ENCODE data around the gene QRFP. TPM values are rescaled to one million over a fixed set of nuclear protein-coding genes. Genes with fewer than 3 reads are reported as not detected.

The QRFP gene
- polyA plus RNA-seq, 1 of the 3 experiments (the other 2 are of a cell fraction): not detected

DNA sequence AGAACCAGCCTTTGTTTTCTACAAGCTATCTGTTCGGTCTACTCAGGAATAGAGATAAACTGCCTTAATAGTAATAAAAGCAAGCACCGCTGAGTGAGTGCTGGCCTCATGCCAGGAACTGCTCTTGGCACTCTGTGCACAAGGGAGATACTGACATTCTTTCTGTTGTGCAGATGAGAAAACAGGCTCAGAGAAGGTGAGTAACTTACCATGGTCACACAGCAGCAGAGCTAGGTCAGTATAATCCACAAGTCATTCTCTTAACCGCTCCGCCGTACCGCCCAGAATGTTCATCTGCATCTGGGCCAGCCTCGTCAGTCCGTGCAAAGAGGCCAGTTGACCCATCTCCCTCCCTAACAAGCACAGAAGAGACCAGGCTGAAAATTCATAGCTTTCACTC lies 27.4 kb downstream of the QRFP start:
- Histone ChIP-seq H3K79me2 (ENCODE audit: insufficient read depth) (peaks cover 90% of the 10 kb centered on the region), H2AFZ (ENCODE audit: low read depth) (no peak overlapping the region), H3K27ac (ENCODE audit: low read depth in 2 of 2, low read length in 1 of 2) (no peak overlapping the region; a peak in 1 of 4 replicates), H3K4me3 (ENCODE audit: low read depth in 2 of 2, low read length in 1 of 2) (no peak overlapping the region), H3K9me3 (no peaks in the 10 kb centered on the region), H3K27me3 (ENCODE audit: insufficient read depth) (no peaks in the 10 kb centered on the region), H3K9me2 (no peaks in the 10 kb centered on the region), H3K4me1 (ENCODE audit: control insufficient read depth in 1 of 2, insufficient read depth in 2 of 2, low read depth in 1 of 2, low read length in 1 of 2) (peaks cover 0 to 10% of the 10 kb centered on the region in 2 experiments; a peak in 2 of 4 replicates), H4K20me1 (ENCODE audit: insufficient read depth) (peaks cover 87% of the 10 kb centered on the region), H3K4me2 (no peak overlapping the region), H3K9ac (no peak overlapping the region), H3F3A (replicated peaks; ENCODE audit: insufficient read depth) (peaks cover 14% of the 10 kb centered on the region), H3K36me3 (replicated peaks in 1 of 2; ENCODE audit: control insufficient read depth in 1 of 2, insufficient read depth in 2 of 2, low read length in 1 of 2) (peaks cover 55 to 64% of the 10 kb centered on the region in 2 experiments)
- CTCF ChIA-PET: interaction anchor here (0.8 to 10.3 kb wide), 36 partner anchors 9 to 467 kb away, joined by 3 to 177 read pairs (median 5); no protein-coding TSS in a partner anchor
- 85% methylated on average over 8 of the region's 8 CpGs for WGBS (ENCODE audit: low lambda C conversion rate)
- POLR2A ChIA-PET: no interaction called here
- peak; percentile 53 for DNase-seq
- 0 out of 2 replicates have a peak, but pooled peaks have one; percentile 43 for TF ChIP-seq RCOR1 (IDR thresholded peaks at IDR 0.05; ENCODE audit: low read length)
- no peak for TF ChIP-seq MXI1 (IDR thresholded peaks at IDR 0.05; ENCODE audit: low read depth, low read length)
- TF ChIP-seq NFIC (IDR thresholded peaks at IDR 0.05; ENCODE audit: borderline replicate concordance): peak; percentile 51

DNA sequence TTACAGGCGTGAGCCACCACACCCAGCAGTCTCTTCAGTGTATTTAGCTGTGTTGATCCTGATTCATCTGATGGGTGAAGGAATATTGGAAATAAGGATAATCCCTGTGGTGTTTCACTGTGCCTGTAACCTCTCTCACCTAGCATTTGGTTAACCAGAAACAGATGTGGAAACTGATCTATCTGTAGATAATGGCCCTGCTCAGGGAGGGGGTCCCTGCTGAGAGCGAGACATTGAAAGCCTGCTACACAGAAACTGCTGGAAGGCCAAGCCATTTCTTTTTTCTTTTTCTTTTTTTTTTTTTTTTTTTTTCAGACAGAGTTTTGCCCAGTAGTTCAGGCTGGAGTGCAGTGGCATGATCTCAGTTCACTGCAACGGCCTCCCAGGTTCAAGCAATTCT lies 28.4 kb downstream of the QRFP start:
- Histone ChIP-seq H3F3A (replicated peaks; ENCODE audit: insufficient read depth) (peaks cover 19% of the 10 kb centered on the region), H3K27me3 (ENCODE audit: insufficient read depth) (no peaks in the 10 kb centered on the region), H3K9me3 (no peaks in the 10 kb centered on the region), H3K4me1 (ENCODE audit: control insufficient read depth in 1 of 2, insufficient read depth in 2 of 2, low read depth in 1 of 2, low read length in 1 of 2) (peaks cover 0 to 10% of the 10 kb centered on the region in 2 experiments; a peak in 2 of 4 replicates), H2AFZ (ENCODE audit: low read depth) (no peak overlapping the region), H3K4me2 (no peak overlapping the region), H3K9me2 (no peaks in the 10 kb centered on the region), H3K9ac (no peak overlapping the region), H3K79me2 (ENCODE audit: insufficient read depth) (peaks cover 95% of the 10 kb centered on the region), H3K27ac (ENCODE audit: low read depth in 2 of 2, low read length in 1 of 2) (no peak overlapping the region), H3K4me3 (ENCODE audit: low read depth in 2 of 2, low read length in 1 of 2) (no peak overlapping the region), H4K20me1 (ENCODE audit: insufficient read depth) (peaks cover 93% of the 10 kb centered on the region), H3K36me3 (replicated peaks in 1 of 2; ENCODE audit: control insufficient read depth in 1 of 2, insufficient read depth in 2 of 2, low read length in 1 of 2) (peaks cover 51 to 54% of the 10 kb centered on the region in 2 experiments)
- no peak for TF ChIP-seq CHD2 (IDR thresholded peaks at IDR 0.05; ENCODE audit: low read length, partially characterized antibody)
- TF ChIP-seq TCF12 (IDR thresholded peaks at IDR 0.05): peak; percentile 70
- peak; percentile 86 for TF ChIP-seq GATA2 (CRISPR knock-in tag; IDR thresholded peaks at IDR 0.05)
- TF ChIP-seq MEF2A (IDR thresholded peaks at IDR 0.05; ENCODE audit: borderline replicate concordance, low read depth): no peak
- peak; percentile 69 for DNase-seq
- ChIA-PET POLR2A (no interaction called here), CTCF (interaction anchor here (0.8 to 10.3 kb wide), 10 partner anchors 15 to 189 kb away, joined by 3 to 177 read pairs (median 52); partner anchors contain the start of gene FIBCD1)
- 91% methylated on average over 3 of the region's 3 CpGs for WGBS (ENCODE audit: low lambda C conversion rate)

DNA sequence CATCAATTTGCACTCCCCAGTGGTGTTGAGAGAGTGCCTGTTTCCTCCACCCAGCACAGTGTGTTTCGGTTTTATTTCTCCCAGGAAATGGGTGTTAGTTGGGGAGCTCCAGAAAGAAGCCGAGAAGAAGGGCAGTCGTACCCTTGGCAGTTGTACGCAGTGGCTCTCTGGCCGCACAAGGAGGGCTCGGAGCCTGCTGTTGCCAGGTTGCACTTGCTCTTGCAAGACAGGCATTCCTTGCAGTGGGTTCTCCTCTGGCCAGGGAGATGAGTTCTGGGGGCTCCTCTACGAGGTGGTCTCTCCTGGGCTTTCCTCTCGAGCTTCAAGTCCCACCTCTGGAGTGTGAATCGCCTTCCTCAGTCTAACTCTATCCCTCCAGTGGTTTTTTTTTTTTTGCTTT lies 29.1 kb downstream of the QRFP start:
- no peak for DNase-seq
- H4K20me1 ChIP-seq (ENCODE audit: insufficient read depth): peaks cover 94% of the 10 kb centered on the region
- peaks cover 98% of the 10 kb centered on the region for H3K79me2 ChIP-seq (ENCODE audit: insufficient read depth)

More for the DNA sequence above, 29.1 kb downstream of the QRFP start:
- H3K4me2 ChIP-seq: no peak overlapping the region
- H3K9me2 ChIP-seq: no peaks in the 10 kb centered on the region
- H3K4me1 ChIP-seq (ENCODE audit: control insufficient read depth in 1 of 2, insufficient read depth in 2 of 2, low read depth in 1 of 2, low read length in 1 of 2): peaks cover 0 to 10% of the 10 kb centered on the region in 2 experiments; a peak in 2 of 4 replicates
- no peaks in the 10 kb centered on the region for H3K27me3 ChIP-seq (ENCODE audit: insufficient read depth)
- peaks cover 47 to 51% of the 10 kb centered on the region in 2 experiments for H3K36me3 ChIP-seq (replicated peaks in 1 of 2; ENCODE audit: control insufficient read depth in 1 of 2, insufficient read depth in 2 of 2, low read length in 1 of 2)
- ChIA-PET POLR2A (no interaction called here), CTCF (interaction anchor here (0.7 to 10.3 kb wide), 25 partner anchors 15 to 189 kb away, joined by 4 to 177 read pairs (median 11); partner anchors contain the start of gene FIBCD1)
- 90% methylated on average over 4 of the region's 9 CpGs for WGBS (ENCODE audit: low lambda C conversion rate)
- no peak overlapping the region for H3K27ac ChIP-seq (ENCODE audit: low read depth in 2 of 2, low read length in 1 of 2)
- H3K9me3 ChIP-seq: no peaks in the 10 kb centered on the region
- no peak overlapping the region for H3K9ac ChIP-seq
- H3F3A ChIP-seq (replicated peaks; ENCODE audit: insufficient read depth): peaks cover 18% of the 10 kb centered on the region
- H3K4me3 ChIP-seq (ENCODE audit: low read depth in 2 of 2, low read length in 1 of 2): no peak overlapping the region
- no peak for TF ChIP-seq RCOR1 (IDR thresholded peaks at IDR 0.05; ENCODE audit: low read length)
- TF ChIP-seq, protein P1, sequence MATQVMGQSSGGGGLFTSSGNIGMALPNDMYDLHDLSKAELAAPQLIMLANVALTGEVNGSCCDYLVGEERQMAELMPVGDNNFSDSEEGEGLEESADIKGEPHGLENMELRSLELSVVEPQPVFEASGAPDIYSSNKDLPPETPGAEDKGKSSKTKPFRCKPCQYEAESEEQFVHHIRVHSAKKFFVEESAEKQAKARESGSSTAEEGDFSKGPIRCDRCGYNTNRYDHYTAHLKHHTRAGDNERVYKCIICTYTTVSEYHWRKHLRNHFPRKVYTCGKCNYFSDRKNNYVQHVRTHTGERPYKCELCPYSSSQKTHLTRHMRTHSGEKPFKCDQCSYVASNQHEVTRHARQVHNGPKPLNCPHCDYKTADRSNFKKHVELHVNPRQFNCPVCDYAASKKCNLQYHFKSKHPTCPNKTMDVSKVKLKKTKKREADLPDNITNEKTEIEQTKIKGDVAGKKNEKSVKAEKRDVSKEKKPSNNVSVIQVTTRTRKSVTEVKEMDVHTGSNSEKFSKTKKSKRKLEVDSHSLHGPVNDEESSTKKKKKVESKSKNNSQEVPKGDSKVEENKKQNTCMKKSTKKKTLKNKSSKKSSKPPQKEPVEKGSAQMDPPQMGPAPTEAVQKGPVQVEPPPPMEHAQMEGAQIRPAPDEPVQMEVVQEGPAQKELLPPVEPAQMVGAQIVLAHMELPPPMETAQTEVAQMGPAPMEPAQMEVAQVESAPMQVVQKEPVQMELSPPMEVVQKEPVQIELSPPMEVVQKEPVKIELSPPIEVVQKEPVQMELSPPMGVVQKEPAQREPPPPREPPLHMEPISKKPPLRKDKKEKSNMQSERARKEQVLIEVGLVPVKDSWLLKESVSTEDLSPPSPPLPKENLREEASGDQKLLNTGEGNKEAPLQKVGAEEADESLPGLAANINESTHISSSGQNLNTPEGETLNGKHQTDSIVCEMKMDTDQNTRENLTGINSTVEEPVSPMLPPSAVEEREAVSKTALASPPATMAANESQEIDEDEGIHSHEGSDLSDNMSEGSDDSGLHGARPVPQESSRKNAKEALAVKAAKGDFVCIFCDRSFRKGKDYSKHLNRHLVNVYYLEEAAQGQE (IDR thresholded peaks at IDR 0.05; ENCODE audit: low read depth, low read length): no peak
- TF ChIP-seq FOXM1 (IDR thresholded peaks at IDR 0.05; ENCODE audit: low read depth): no peak
- no peak overlapping the region for H2AFZ ChIP-seq (ENCODE audit: low read depth)

All from SK-N-SH (cell line).